Liver (tissue), 3 donors: ENCODE measurements around the gene SORL1.

Source experiments
- EGR1 ChIP-seq, 2 donors: IDR thresholded peaks; 2 replicates each; pipeline ENCODE4 v1.6.1; 2016 to 2018; ENCODE audit warnings: antibody characterized with exemption in 2 of 2, low read depth in 2 of 2
- JUND ChIP-seq, 2 donors: IDR thresholded peaks; 2 replicates each; pipeline ENCODE4 v1.6.1; 2016; ENCODE audit warnings: antibody characterized with exemption in 2 of 2
- NR2F2 ChIP-seq: IDR thresholded peaks from 2 replicates; pipeline ENCODE4 v1.6.1; 2016; ENCODE audit warnings: antibody characterized with exemption
- RAD21 ChIP-seq, 2 donors: IDR thresholded peaks; 2 replicates each; pipeline ENCODE4 v1.6.1; 2016; ENCODE audit warnings: antibody characterized with exemption in 2 of 2, mild to moderate bottlenecking in 2 of 2
- RXRA ChIP-seq, 2 donors: IDR thresholded peaks; 2 replicates each; pipeline ENCODE4 v1.6.1; 2017 to 2018; ENCODE audit warnings: antibody characterized with exemption in 2 of 2, mild to moderate bottlenecking in 1 of 2
- SP1 ChIP-seq: IDR thresholded peaks from 2 replicates; pipeline ENCODE4 v1.6.1; 2018; ENCODE audit warnings: antibody characterized with exemption, mild to moderate bottlenecking
- TAF1 ChIP-seq: conservative IDR thresholded peaks from 2 replicates; pipeline ENCODE4 v1.6.1; 2016; ENCODE audit warnings: antibody characterized with exemption, mild to moderate bottlenecking
- YY1 ChIP-seq: IDR thresholded peaks from 2 replicates; pipeline ENCODE4 v1.6.1; 2016; ENCODE audit warnings: antibody characterized with exemption, mild to moderate bottlenecking
- TF ChIP-seq, protein P1 (sequence below): fragments of 150-350 bp; IDR thresholded peaks from 2 replicates; pipeline ENCODE4 v1.5.1; 2017; ENCODE audit warnings: improper control_type of control experiment, low read depth, low read length; ENCODE audit not compliant: missing input control
- TF ChIP-seq, protein P2 (sequence below): IDR thresholded peaks from 2 replicates; pipeline ENCODE4 v1.6.1; 2016; ENCODE audit warnings: antibody characterized with exemption
- TF ChIP-seq, protein P3 (sequence below): IDR thresholded peaks from 2 replicates; pipeline ENCODE4 v1.6.1; 2016; ENCODE audit warnings: antibody characterized with exemption, mild to moderate bottlenecking
- TF ChIP-seq, protein P4 (sequence below): IDR thresholded peaks from 2 replicates; pipeline ENCODE4 v1.6.1; 2016; ENCODE audit warnings: antibody characterized with exemption
- TF ChIP-seq, protein P5 (sequence below): IDR thresholded peaks from 2 replicates; pipeline ENCODE4 v1.6.1; 2016; ENCODE audit warnings: antibody characterized with exemption
- donor health status: healthy.
- donor health status: healthy.

DNA sequence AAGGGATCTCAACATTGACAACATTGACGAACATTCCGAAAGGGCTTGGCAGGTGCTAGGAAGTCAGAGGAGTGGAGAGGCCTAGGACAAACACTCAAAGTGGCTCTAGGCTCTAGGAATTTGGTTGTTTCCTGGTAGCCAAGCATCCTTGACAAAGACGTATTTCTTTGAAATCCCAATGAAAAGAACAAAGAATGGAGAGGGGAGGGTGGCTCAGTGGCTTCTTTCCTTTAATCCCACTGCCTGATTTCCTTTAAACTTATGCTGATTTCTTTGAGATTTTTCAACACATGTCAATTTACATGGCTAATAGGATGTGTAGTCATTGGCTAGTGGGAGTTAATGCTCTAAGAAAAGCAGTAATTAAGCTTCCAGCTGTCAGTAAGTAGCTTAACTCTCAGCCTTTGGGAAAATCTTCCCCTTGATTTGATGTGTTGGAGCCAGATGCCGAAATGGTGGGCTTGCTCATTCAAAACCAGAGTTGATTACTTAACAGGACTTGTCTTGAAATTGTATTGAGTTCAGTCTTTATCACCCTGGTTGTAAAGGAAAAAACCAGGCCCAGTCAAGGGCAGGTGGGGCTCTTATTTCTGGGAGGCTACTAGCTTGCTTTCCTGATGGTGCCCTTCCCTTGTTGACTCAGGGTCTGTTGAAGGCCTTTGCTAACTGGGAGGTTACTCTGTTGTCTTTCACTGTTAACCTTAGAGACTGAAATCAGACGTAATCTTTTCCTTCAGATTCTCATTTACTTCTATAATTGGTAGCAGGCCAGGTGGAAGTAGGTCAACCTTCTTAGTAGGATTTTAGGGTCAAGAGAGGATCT lies 45.3 kb downstream of the SORL1 start:
- TF ChIP-seq, protein P1, sequence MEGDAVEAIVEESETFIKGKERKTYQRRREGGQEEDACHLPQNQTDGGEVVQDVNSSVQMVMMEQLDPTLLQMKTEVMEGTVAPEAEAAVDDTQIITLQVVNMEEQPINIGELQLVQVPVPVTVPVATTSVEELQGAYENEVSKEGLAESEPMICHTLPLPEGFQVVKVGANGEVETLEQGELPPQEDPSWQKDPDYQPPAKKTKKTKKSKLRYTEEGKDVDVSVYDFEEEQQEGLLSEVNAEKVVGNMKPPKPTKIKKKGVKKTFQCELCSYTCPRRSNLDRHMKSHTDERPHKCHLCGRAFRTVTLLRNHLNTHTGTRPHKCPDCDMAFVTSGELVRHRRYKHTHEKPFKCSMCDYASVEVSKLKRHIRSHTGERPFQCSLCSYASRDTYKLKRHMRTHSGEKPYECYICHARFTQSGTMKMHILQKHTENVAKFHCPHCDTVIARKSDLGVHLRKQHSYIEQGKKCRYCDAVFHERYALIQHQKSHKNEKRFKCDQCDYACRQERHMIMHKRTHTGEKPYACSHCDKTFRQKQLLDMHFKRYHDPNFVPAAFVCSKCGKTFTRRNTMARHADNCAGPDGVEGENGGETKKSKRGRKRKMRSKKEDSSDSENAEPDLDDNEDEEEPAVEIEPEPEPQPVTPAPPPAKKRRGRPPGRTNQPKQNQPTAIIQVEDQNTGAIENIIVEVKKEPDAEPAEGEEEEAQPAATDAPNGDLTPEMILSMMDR = no peak
- TF ChIP-seq TAF1 (no peak), RAD21 (IDR thresholded peaks at IDR 0.05) (no peak), YY1 (no peak), EGR1 (IDR thresholded peaks at IDR 0.05; ENCODE audit: low read depth in 2 of 2) (no peak), RXRA (IDR thresholded peaks at IDR 0.05) (no peak), NR2F2 (no peak), SP1 (no peak), JUND (IDR thresholded peaks at IDR 0.05) (no peak)
- TF ChIP-seq, protein P2, sequence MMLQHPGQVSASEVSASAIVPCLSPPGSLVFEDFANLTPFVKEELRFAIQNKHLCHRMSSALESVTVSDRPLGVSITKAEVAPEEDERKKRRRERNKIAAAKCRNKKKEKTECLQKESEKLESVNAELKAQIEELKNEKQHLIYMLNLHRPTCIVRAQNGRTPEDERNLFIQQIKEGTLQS = no peak
- TF ChIP-seq, protein P3, sequence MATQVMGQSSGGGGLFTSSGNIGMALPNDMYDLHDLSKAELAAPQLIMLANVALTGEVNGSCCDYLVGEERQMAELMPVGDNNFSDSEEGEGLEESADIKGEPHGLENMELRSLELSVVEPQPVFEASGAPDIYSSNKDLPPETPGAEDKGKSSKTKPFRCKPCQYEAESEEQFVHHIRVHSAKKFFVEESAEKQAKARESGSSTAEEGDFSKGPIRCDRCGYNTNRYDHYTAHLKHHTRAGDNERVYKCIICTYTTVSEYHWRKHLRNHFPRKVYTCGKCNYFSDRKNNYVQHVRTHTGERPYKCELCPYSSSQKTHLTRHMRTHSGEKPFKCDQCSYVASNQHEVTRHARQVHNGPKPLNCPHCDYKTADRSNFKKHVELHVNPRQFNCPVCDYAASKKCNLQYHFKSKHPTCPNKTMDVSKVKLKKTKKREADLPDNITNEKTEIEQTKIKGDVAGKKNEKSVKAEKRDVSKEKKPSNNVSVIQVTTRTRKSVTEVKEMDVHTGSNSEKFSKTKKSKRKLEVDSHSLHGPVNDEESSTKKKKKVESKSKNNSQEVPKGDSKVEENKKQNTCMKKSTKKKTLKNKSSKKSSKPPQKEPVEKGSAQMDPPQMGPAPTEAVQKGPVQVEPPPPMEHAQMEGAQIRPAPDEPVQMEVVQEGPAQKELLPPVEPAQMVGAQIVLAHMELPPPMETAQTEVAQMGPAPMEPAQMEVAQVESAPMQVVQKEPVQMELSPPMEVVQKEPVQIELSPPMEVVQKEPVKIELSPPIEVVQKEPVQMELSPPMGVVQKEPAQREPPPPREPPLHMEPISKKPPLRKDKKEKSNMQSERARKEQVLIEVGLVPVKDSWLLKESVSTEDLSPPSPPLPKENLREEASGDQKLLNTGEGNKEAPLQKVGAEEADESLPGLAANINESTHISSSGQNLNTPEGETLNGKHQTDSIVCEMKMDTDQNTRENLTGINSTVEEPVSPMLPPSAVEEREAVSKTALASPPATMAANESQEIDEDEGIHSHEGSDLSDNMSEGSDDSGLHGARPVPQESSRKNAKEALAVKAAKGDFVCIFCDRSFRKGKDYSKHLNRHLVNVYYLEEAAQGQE = no peak
- TF ChIP-seq, protein P4, sequence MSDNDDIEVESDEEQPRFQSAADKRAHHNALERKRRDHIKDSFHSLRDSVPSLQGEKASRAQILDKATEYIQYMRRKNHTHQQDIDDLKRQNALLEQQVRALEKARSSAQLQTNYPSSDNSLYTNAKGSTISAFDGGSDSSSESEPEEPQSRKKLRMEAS = no peak
- TF ChIP-seq, protein P5, sequence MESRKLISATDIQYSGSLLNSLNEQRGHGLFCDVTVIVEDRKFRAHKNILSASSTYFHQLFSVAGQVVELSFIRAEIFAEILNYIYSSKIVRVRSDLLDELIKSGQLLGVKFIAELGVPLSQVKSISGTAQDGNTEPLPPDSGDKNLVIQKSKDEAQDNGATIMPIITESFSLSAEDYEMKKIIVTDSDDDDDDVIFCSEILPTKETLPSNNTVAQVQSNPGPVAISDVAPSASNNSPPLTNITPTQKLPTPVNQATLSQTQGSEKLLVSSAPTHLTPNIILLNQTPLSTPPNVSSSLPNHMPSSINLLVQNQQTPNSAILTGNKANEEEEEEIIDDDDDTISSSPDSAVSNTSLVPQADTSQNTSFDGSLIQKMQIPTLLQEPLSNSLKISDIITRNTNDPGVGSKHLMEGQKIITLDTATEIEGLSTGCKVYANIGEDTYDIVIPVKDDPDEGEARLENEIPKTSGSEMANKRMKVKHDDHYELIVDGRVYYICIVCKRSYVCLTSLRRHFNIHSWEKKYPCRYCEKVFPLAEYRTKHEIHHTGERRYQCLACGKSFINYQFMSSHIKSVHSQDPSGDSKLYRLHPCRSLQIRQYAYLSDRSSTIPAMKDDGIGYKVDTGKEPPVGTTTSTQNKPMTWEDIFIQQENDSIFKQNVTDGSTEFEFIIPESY = no peak
